GM12891 (cell line): Measurements from ENCODE around the gene ROBO2.

Experiments
- POLR2A ChIP-seq: IDR thresholded peaks from 2 replicates; pipeline ENCODE4 v1.6.1; 2011; ENCODE audit warnings: low read depth, low read length, control low read depth
- SPI1 ChIP-seq: IDR thresholded peaks from 2 replicates; pipeline ENCODE4 v1.6.1; 2011; ENCODE audit warnings: low read depth, low read length, control low read depth

GRCh38 chr3:77626157-77626556 is 586.3 kb downstream of the ROBO2 start:
- TF ChIP-seq POLR2A (no peak), SPI1 (no peak)
